HK-2 (cell line): Measurements from ENCODE around the gene ZHX3.
A peak's percentile ranks its signal among the peaks of the same experiment; 100 is the strongest.
"Not testable (repeated sequence)": the region's sequence is repeated elsewhere in the genome, so short reads cannot be mapped to it uniquely, and the experiment has no call there.

Experiments used
- DNase-seq: peaks from one replicate; pipeline ENCODE4 v3.0.0-alpha.2; 2018; ENCODE audit not compliant: unreplicated experiment

The ZHX3 gene

GRCh38 chr20:41135187-41135887 is 182.2 kb downstream of the ZHX3 start:
- peak; percentile 55 for DNase-seq

- no peak for DNase-seq
Measured at GRCh38 chr20:41134362-41135186, 183.0 kb downstream of the ZHX3 start.

GRCh38 chr20:41133709-41134361 is 183.7 kb downstream of the ZHX3 start:
- no peak for DNase-seq

- not testable (repeated sequence) for DNase-seq
Measured at GRCh38 chr20:41132388-41132775, 185.1 kb downstream of the ZHX3 start.

GRCh38 chr20:41131594-41132387 is 185.7 kb downstream of the ZHX3 start:
- no peak for DNase-seq
